OCI-LY7 (cell line): ENCODE measurements around the gene LGI1. TPM values are rescaled to one million over a fixed set of nuclear protein-coding genes. Genes with fewer than 3 reads are reported as not detected.

Experiments used
- Bru-seq: library from RNA; stranded (reverse); fragments of 400-500 nt; gene quantifications from one replicate; lab custom pipeline; 2021; lab: Mats Ljungman, UMichigan
- BruChase-seq, 2 experiments: library from RNA; stranded (reverse); fragments of 400-500 nt; gene quantifications; one replicate each; lab custom pipeline; 2021; lab: Mats Ljungman, UMichigan
- BruUV-seq: library from RNA; stranded (reverse); fragments of 400-500 nt; replicated peaks from 2 replicates; lab custom pipeline; 2021; lab: Mats Ljungman, UMichigan
- CTCF ChIA-PET: fragments of 300-600 bp; sonication (Branson Sonifier 250); formaldehyde crosslinking; loops from one replicate; lab custom pipeline; 2022; ENCODE audit warnings: antibody characterized with exemption; ENCODE audit not compliant: unreplicated experiment; lab: Charles Lee
- POLR2A ChIA-PET: fragments of 300-600 bp; sonication (Branson Sonifier 250); formaldehyde crosslinking; loops from one replicate; lab custom pipeline; 2022; ENCODE audit warnings: antibody characterized with exemption; lab: Charles Lee
- DNase-seq: peaks from one replicate; pipeline ENCODE4 v3.0.0-alpha.2; 2015; ENCODE audit warnings: low spot score
- H2AFZ ChIP-seq: fragments of 200-600 bp; sonication (generic), shearing (Covaris generic); 2 replicates; pipeline ENCODE4 v1.6.1; 2014; ENCODE audit warnings: mild to moderate bottlenecking, antibody characterized with exemption, low read length, moderate library complexity
- H3K27ac ChIP-seq: fragments of 200-600 bp; sonication (generic); 2 replicates; pipeline ENCODE4 v1.5.1; 2014; ENCODE audit warnings: mixed run types, low read depth, mild to moderate bottlenecking, moderate library complexity, low read length, inconsistent platforms; ENCODE audit not compliant: poor library complexity, severe bottlenecking
- H3K36me3 ChIP-seq: fragments of 200-600 bp; sonication (generic); 2 replicates; pipeline ENCODE4 v1.6.1; 2014; ENCODE audit warnings: mild to moderate bottlenecking, antibody characterized with exemption, low read length, moderate library complexity, mixed read lengths; ENCODE audit not compliant: insufficient read depth
- H3K4me1 ChIP-seq: fragments of 200-600 bp; sonication (generic); 2 replicates; pipeline ENCODE4 v1.5.1; 2014; ENCODE audit warnings: mild to moderate bottlenecking, low read length; ENCODE audit not compliant: insufficient read depth, poor library complexity, severe bottlenecking
- H3K4me2 ChIP-seq: fragments of 200-600 bp; sonication (generic); 2 replicates; pipeline ENCODE4 v1.6.1; 2014; ENCODE audit warnings: mild to moderate bottlenecking, low read length
- H3K4me3 ChIP-seq: fragments of 200-600 bp; sonication (generic); 2 replicates; pipeline ENCODE4 v1.5.1; 2014; ENCODE audit warnings: mild to moderate bottlenecking, low read depth, low read length; ENCODE audit not compliant: poor library complexity, severe bottlenecking
- H3K79me2 ChIP-seq: fragments of 200-600 bp; sonication (generic); 2 replicates; pipeline ENCODE4 v1.6.1; 2016; ENCODE audit warnings: low read depth, mild to moderate bottlenecking, low read length, moderate library complexity, mixed read lengths; ENCODE audit not compliant: insufficient read depth
- H3K9me2 ChIP-seq: fragments of 200-600 bp; sonication (generic); 2 replicates; pipeline ENCODE4 v1.6.1; 2016; ENCODE audit warnings: mild to moderate bottlenecking, low read length, mixed read lengths; ENCODE audit not compliant: insufficient read depth
- H3K9me3 ChIP-seq: fragments of 200-600 bp; sonication (generic); 2 replicates; pipeline ENCODE4 v1.6.1; 2014; ENCODE audit warnings: mild to moderate bottlenecking, mixed run types, low read length, mixed read lengths
- H4K20me1 ChIP-seq: fragments of 200-600 bp; sonication (generic); 2 replicates; pipeline ENCODE4 v1.6.1; 2014; ENCODE audit warnings: mild to moderate bottlenecking, antibody characterized with exemption, low read length, moderate library complexity, mixed read lengths; ENCODE audit not compliant: insufficient read depth
- EZH2phosphoT487 ChIP-seq: fragments of 200-600 bp; sonication (generic); IDR thresholded peaks from 2 replicates; pipeline ENCODE4 v1.6.1; 2018; ENCODE audit warnings: low read depth, borderline replicate concordance, mild to moderate bottlenecking, mixed run types, antibody characterized with exemption, low read length, moderate library complexity, mixed read lengths
- intact Hi-C: fragments of 100-400 bp; cut with micrococcal nuclease; formaldehyde crosslinking; loops from one replicate; pipeline ENCODE4 v1.10.0; 2022; ENCODE audit not compliant: unreplicated experiment
- long read RNA-seq: library from polyadenylated mRNA; stranded (forward); transcript quantifications from one replicate; pipeline ENCODE4 v2.0.0, GENCODE V29; 2022
- total RNA-seq, 2 experiments: library from RNA; depleted of rRNA in 1 of 2; stranded (reverse); fragments of >200 nt in 1 of 2; shearing (Covaris generic) in 1 of 2; gene quantifications; 2 replicates each; pipeline ENCODE4 v1.2.3, GENCODE V29; 2014 to 2022
- TF ChIP-seq, protein P1 (sequence below): fragments of 200-600 bp; sonication (generic); conservative IDR thresholded peaks from 2 replicates; pipeline ENCODE4 v1.5.1; 2014; ENCODE audit warnings: mild to moderate bottlenecking, antibody characterized with exemption, low read length, moderate library complexity, mixed read lengths

Gene LGI1
- total RNA-seq (2014; rRNA removed; shearing (Covaris generic)), result 0.41 TPM in 1 of 2 replicates, not detected in the other
- not detected in 2 replicates for total RNA-seq (2022)
- not detected for Bru-seq, nascent RNA
- BruChase-seq, experiment 1, labeled RNA remaining after a 6-hour chase, result not detected
- not detected for BruChase-seq, experiment 2, labeled RNA remaining after a 2-hour chase
- long read RNA-seq, result 0 reads

DNA sequence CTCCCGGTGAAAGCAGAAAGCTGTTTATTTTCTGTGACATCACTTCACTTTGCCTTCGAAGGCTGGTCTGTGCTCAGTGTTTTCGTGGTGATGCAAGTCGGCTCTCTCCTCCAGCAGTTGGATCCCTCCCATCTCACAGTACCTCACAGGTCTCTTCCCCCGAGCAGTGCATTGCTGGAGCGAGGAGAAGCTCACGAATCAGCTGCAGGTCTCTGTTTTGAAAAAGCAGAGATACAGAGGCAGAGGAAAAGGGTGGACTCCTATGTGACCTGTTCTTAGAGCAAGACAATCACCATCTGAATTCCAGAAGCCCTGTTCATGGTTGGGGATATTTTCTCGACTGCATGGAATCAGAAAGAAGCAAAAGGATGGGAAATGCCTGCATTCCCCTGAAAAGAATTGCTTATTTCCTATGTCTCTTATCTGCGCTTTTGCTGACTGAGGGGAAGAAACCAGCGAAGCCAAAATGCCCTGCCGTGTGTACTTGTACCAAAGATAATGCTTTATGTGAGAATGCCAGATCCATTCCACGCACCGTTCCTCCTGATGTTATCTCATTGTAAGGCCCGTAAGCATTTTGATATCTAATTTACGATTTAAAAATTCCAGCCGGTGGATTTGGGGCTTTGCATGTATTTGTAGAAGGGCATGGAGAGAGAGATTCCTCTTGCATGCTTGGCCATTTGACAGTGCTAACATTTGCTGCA is at the start of gene LGI1:
TSS of gene LGI1 (plus strand) at position 136 of the 707 bp plus-strand sequence. CDS start at position 345, 209 bp downstream.
- Histone ChIP-seq H3K4me3 (no peak within 1 kb of the TSS), H2AFZ (no peak within 1 kb of the TSS), H3K9me2 (no peaks in the 10 kb centered on the region), H3K36me3 (no peaks in the 10 kb centered on the region), H3K9me3 (no peaks in the 10 kb centered on the region), H3K27ac (no peak within 1 kb of the TSS), H4K20me1 (no peaks in the 10 kb centered on the region), H3K4me1 (no peaks in the 10 kb centered on the region), H3K4me2 (no peak within 1 kb of the TSS), H3K79me2 (no peaks in the 10 kb centered on the region)
- no peak for TF ChIP-seq EZH2phosphoT487
- TF ChIP-seq, protein P1, sequence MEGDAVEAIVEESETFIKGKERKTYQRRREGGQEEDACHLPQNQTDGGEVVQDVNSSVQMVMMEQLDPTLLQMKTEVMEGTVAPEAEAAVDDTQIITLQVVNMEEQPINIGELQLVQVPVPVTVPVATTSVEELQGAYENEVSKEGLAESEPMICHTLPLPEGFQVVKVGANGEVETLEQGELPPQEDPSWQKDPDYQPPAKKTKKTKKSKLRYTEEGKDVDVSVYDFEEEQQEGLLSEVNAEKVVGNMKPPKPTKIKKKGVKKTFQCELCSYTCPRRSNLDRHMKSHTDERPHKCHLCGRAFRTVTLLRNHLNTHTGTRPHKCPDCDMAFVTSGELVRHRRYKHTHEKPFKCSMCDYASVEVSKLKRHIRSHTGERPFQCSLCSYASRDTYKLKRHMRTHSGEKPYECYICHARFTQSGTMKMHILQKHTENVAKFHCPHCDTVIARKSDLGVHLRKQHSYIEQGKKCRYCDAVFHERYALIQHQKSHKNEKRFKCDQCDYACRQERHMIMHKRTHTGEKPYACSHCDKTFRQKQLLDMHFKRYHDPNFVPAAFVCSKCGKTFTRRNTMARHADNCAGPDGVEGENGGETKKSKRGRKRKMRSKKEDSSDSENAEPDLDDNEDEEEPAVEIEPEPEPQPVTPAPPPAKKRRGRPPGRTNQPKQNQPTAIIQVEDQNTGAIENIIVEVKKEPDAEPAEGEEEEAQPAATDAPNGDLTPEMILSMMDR, result no peak
- DNase-seq, result no peak
- no TSS peak for BruUV-seq
- ChIA-PET CTCF (no interaction called here), POLR2A (no interaction called here)
- intact Hi-C loops, result no loop called here

DNA sequence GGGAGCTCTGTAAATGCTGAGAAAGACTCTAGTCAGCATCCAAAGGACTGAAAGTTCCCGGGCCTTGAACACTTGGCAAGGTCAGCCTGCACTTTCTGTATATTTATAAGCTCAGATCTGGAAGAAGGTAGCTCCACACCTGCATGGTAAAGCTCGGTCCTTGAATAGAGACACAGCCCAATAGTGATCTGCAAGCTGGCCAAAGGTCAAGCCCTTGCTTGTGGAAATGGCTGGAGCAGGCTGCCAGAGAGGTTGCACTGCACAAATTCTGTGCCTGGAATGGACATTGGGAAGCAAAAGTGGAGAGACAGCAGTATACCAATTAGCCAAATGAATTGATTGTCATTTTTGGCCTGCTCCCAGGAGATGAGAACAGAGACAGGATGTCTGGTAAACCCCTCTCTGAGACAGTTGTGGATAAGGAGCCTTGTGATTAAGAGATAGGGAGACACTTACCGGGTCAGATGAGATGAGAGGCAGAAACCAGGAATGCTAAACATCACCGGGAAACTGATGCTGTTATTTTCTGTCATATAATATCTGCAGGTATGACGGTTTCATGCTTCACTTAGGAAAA is 47.3 kb upstream of the LGI1 start:
- Histone ChIP-seq H4K20me1 (no peaks in the 10 kb centered on the region), H2AFZ (no peak overlapping the region), H3K4me3 (no peak overlapping the region), H3K9me2 (no peaks in the 10 kb centered on the region), H3K27ac (no peak overlapping the region), H3K4me2 (no peak overlapping the region), H3K9me3 (no peaks in the 10 kb centered on the region), H3K79me2 (no peaks in the 10 kb centered on the region), H3K4me1 (peaks cover 3% of the 10 kb centered on the region), H3K36me3 (no peaks in the 10 kb centered on the region)
- CTCF ChIA-PET, result no interaction called here
- no TSS peak for BruUV-seq
- TF ChIP-seq, protein P1, result no peak
- TF ChIP-seq EZH2phosphoT487, result no peak
- POLR2A ChIA-PET, result no interaction called here
- intact Hi-C loops, result no loop called here
- DNase-seq, result no peak
